KMS-11 (cell line): ENCODE data around the gene ZNF224.

Source experiments
- H2AFZ ChIP-seq: fragments of 200-600 bp; sonication (generic); 2 replicates; pipeline ENCODE4 v1.6.1; 2016; ENCODE audit warnings: antibody characterized with exemption, mixed run types, low read depth
- H3K27ac ChIP-seq: fragments of 200-600 bp; sonication (generic); 2 replicates; pipeline ENCODE4 v1.6.1; 2016; ENCODE audit warnings: mild to moderate bottlenecking, mixed run types
- H3K27me3 ChIP-seq: fragments of 200-600 bp; sonication (generic); 2 replicates; pipeline ENCODE4 v1.6.1; 2017; ENCODE audit warnings: mild to moderate bottlenecking, low read depth, mixed run types, moderate library complexity; ENCODE audit not compliant: insufficient read depth
- H3K36me3 ChIP-seq: fragments of 200-600 bp; sonication (generic); 2 replicates; pipeline ENCODE4 v1.6.1; 2017; ENCODE audit warnings: mild to moderate bottlenecking, mixed run types; ENCODE audit not compliant: insufficient read depth
- H3K4me1 ChIP-seq: fragments of 200-600 bp; sonication (generic); 2 replicates; pipeline ENCODE4 v1.6.1; 2016; ENCODE audit warnings: mild to moderate bottlenecking, low read depth, mixed run types; ENCODE audit not compliant: poor library complexity, severe bottlenecking
- H3K4me2 ChIP-seq: fragments of 200-600 bp; sonication (generic); 2 replicates; pipeline ENCODE4 v1.7.0; 2016; ENCODE audit warnings: mild to moderate bottlenecking, mixed run types
- H3K4me3 ChIP-seq: fragments of 200-600 bp; sonication (generic); IDR thresholded peaks from 2 replicates; pipeline ENCODE4 v1.6.1; 2017; ENCODE audit warnings: low read depth, low read length, mixed read lengths; ENCODE audit not compliant: insufficient read depth
- H3K79me2 ChIP-seq: fragments of 200-600 bp; sonication (generic); 2 replicates; pipeline ENCODE4 v1.6.1; 2016; ENCODE audit warnings: low read depth, mixed run types; ENCODE audit not compliant: insufficient read depth
- H3K9ac ChIP-seq: fragments of 200-600 bp; sonication (generic); 2 replicates; pipeline ENCODE4 v1.6.1; 2016; ENCODE audit warnings: mild to moderate bottlenecking, mixed run types
- H4K20me1 ChIP-seq: fragments of 200-600 bp; sonication (generic); 2 replicates; pipeline ENCODE4 v1.6.1; 2016; ENCODE audit warnings: mild to moderate bottlenecking, mixed run types; ENCODE audit not compliant: insufficient read depth
- TF ChIP-seq, protein P1 (sequence below): fragments of 200-600 bp; sonication (generic); conservative IDR thresholded peaks from 2 replicates; pipeline ENCODE4 v1.6.1; 2017; ENCODE audit warnings: low read depth, mild to moderate bottlenecking, antibody characterized with exemption, low read length, moderate library complexity, mixed read lengths

Gene ZNF224

DNA sequence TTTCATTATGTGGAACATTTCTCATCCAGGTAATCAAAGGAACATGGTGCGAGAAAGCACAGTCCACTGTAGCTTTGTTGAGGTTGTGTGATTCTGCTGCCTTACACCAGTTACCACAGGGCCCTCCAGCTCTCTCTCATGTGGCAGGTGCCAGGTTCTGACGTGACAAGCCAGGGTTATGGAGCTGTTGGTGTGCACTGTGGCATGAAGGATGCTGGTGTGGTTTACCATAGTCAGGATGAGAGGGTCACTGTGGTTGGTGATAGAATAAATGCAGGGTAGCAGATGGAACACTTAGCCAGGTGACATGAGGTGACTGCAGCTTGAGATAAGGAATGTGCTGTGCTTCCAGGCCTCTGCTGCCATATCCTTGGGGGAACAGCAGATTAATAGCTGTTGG lies 34.9 kb upstream of the ZNF224 start:
- no peaks in the 10 kb centered on the region for H3K27me3 ChIP-seq
- no peaks in the 10 kb centered on the region for H3K4me1 ChIP-seq
- no peaks in the 10 kb centered on the region for H4K20me1 ChIP-seq
- no peak overlapping the region for H3K27ac ChIP-seq
- H3K9ac ChIP-seq, result no peak overlapping the region
- H3K4me2 ChIP-seq, result no peak overlapping the region
- no peak overlapping the region for H3K4me3 ChIP-seq
- TF ChIP-seq, protein P1, sequence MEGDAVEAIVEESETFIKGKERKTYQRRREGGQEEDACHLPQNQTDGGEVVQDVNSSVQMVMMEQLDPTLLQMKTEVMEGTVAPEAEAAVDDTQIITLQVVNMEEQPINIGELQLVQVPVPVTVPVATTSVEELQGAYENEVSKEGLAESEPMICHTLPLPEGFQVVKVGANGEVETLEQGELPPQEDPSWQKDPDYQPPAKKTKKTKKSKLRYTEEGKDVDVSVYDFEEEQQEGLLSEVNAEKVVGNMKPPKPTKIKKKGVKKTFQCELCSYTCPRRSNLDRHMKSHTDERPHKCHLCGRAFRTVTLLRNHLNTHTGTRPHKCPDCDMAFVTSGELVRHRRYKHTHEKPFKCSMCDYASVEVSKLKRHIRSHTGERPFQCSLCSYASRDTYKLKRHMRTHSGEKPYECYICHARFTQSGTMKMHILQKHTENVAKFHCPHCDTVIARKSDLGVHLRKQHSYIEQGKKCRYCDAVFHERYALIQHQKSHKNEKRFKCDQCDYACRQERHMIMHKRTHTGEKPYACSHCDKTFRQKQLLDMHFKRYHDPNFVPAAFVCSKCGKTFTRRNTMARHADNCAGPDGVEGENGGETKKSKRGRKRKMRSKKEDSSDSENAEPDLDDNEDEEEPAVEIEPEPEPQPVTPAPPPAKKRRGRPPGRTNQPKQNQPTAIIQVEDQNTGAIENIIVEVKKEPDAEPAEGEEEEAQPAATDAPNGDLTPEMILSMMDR, result no peak
- H2AFZ ChIP-seq, result no peak overlapping the region
- H3K36me3 ChIP-seq, result no peaks in the 10 kb centered on the region
- H3K79me2 ChIP-seq, result no peaks in the 10 kb centered on the region

DNA sequence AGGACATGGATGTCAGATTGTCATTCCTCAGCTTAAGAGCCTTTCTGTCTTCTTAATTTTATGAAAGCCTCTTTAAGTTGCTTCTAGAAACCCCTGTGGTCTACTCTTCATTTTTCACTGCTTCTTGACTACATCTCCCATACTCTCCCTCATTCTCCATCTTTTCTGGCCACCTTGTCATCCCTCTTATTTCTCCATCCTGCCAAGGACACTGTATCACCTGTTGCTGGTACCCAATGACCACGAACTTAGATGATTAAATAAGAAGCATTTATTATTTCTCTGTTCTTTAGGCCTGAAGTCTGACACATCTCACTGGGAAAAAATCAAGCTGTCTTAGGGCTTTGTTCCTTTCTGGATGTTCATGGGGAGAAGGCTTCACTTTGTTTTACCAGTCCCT lies 33.1 kb upstream of the ZNF224 start:
- Histone ChIP-seq H3K27ac (no peak overlapping the region), H3K4me2 (no peak overlapping the region), H3K36me3 (no peaks in the 10 kb centered on the region), H3K4me3 (no peak overlapping the region), H2AFZ (no peak overlapping the region), H3K27me3 (no peaks in the 10 kb centered on the region), H3K4me1 (no peaks in the 10 kb centered on the region), H3K9ac (no peak overlapping the region), H4K20me1 (no peaks in the 10 kb centered on the region), H3K79me2 (no peaks in the 10 kb centered on the region)
- TF ChIP-seq, protein P1, result no peak

DNA sequence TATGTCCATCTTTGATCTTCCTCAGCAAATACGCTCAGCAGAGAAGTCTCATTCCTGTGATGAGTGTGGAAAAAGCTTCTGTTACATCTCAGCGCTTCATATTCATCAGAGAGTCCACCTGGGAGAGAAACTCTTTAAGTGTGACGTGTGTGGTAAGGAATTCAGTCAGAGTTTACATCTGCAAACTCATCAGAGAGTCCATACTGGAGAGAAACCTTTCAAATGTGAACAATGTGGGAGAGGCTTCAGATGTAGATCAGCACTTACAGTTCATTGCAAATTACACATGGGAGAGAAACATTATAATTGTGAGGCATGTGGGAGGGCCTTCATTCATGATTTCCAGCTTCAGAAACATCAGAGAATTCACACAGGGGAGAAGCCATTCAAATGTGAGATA lies 27.9 kb upstream of the ZNF224 start:
- H3K9ac ChIP-seq, result no peak overlapping the region
- H3K4me2 ChIP-seq, result no peak overlapping the region
- no peak overlapping the region for H3K27ac ChIP-seq
- H3K79me2 ChIP-seq, result no peaks in the 10 kb centered on the region
- H3K4me1 ChIP-seq, result no peaks in the 10 kb centered on the region
- no peaks in the 10 kb centered on the region for H3K27me3 ChIP-seq
- TF ChIP-seq, protein P1, result no peak
- H4K20me1 ChIP-seq, result no peaks in the 10 kb centered on the region
- H2AFZ ChIP-seq, result no peak overlapping the region
- H3K36me3 ChIP-seq, result no peaks in the 10 kb centered on the region
- H3K4me3 ChIP-seq, result no peak overlapping the region

DNA sequence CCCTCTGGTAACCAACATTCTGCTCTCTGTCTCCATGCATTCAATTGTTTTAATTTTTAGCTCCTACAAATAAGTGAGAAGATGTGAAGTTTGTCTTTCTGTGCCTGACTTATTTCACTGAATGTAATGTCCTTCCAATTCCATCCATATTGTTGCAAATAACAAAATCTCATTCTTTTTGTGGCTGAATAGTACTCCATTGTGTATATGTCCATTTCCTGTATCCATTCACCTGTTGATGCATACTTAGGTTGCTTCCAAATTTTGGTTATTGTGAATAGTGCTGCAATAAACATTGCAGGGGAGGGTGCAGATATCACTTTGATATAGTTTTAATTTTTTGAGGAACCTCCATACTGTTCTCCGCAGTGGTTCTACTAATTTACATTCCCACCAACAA lies 24.7 kb upstream of the ZNF224 start:
- Histone ChIP-seq H3K4me3 (no peak overlapping the region), H3K79me2 (no peaks in the 10 kb centered on the region), H4K20me1 (no peaks in the 10 kb centered on the region), H3K27me3 (no peaks in the 10 kb centered on the region), H3K4me2 (no peak overlapping the region), H3K4me1 (no peaks in the 10 kb centered on the region), H3K27ac (no peak overlapping the region), H3K36me3 (no peaks in the 10 kb centered on the region), H2AFZ (no peak overlapping the region), H3K9ac (no peak overlapping the region)
- TF ChIP-seq, protein P1, result no peak
